Epithelial cell of esophagus (primary cell): ENCODE measurements around the gene L2HGDH.

Source experiments
- DNase-seq: peaks from one replicate; pipeline ENCODE4 v3.0.0; 2010; ENCODE audit warnings: low read depth
- H3K4me3 ChIP-seq: 2 replicates; pipeline ENCODE4 v1.5.1; 2011; ENCODE audit warnings: mild to moderate bottlenecking, low read length, control low read depth
- CTCF ChIP-seq: IDR thresholded peaks from 2 replicates; pipeline ENCODE4 v1.5.1; 2011; ENCODE audit warnings: low read depth, mild to moderate bottlenecking, low read length, control low read depth, inconsistent platforms; ENCODE audit not compliant: insufficient read depth; ENCODE audit errors: missing control alignments

L2HGDH gene

GRCh38 chr14:50301914-50302313, 10.1 kb downstream of the L2HGDH start:
- DNase-seq: peak; percentile 13
- no peak overlapping the region for H3K4me3 ChIP-seq
- TF ChIP-seq CTCF: no peak

GRCh38 chr14:50299585-50299984, 12.4 kb downstream of the L2HGDH start:
- TF ChIP-seq CTCF: no peak
- no peak overlapping the region for H3K4me3 ChIP-seq
- no peak for DNase-seq

- TF ChIP-seq CTCF: no peak
- no peak for DNase-seq
- H3K4me3 ChIP-seq: no peak overlapping the region
Measured at GRCh38 chr14:50290306-50290705, 21.7 kb downstream of the L2HGDH start.

GRCh38 chr14:50288146-50288545, 23.9 kb downstream of the L2HGDH start:
- no peak for TF ChIP-seq CTCF
- no peak for DNase-seq
- no peak overlapping the region for H3K4me3 ChIP-seq

GRCh38 chr14:50285861-50286260, 26.2 kb downstream of the L2HGDH start:
- TF ChIP-seq CTCF: no peak
- DNase-seq: no peak
- H3K4me3 ChIP-seq: no peak overlapping the region

- DNase-seq: no peak
- no peak for TF ChIP-seq CTCF
- H3K4me3 ChIP-seq: no peak overlapping the region
Measured at GRCh38 chr14:50272498-50272897, 39.5 kb downstream of the L2HGDH start.

GRCh38 chr14:50270932-50271331, 41.1 kb downstream of the L2HGDH start:
- TF ChIP-seq CTCF: no peak
- DNase-seq: no peak
- H3K4me3 ChIP-seq: no peak overlapping the region
